Measurements from ENCODE around the gene FASTKD2.

DNA sequence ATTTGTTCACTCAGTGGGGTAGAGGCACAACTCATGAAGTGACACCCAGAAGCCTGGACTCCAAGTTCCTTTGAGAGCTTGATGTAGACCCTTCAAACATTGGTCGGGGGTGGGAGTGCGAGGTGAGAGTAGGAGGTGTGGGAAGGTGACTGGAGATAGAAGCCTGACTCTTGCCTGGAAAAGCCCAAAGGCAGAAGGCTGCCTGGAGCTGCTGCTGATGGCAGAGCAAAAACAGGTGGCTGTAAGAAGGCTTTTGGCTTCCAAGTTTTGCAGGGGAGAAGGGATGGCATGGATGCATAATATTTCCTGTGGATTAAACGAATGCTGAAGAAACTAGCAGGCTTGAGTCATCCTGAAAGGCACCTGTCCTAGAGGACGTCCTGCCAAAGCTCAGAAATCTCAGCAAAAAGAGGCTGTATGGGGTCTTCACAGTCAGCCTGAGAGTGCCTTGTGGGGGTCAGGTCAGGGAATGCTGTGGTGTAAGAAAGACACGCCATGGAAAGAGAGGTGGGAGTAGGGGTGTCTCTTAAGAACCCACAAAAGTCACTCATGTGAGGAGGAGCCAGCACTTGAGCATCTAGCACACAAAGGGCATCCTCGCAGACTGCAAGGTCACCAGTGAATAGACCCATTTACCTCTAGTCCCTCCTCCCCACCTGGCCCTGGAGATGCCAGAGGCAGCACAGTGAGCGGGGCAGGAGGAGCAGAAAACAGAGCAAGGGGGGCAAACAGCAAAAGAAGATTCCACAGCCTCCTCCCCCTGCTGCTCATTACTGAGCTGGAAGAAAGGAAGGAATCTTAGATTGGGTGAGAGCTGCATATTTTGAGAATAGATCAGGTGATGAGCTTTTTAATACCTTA lies 37.5 kb downstream of the FASTKD2 start:
- TF ChIP-seq, protein P1, sequence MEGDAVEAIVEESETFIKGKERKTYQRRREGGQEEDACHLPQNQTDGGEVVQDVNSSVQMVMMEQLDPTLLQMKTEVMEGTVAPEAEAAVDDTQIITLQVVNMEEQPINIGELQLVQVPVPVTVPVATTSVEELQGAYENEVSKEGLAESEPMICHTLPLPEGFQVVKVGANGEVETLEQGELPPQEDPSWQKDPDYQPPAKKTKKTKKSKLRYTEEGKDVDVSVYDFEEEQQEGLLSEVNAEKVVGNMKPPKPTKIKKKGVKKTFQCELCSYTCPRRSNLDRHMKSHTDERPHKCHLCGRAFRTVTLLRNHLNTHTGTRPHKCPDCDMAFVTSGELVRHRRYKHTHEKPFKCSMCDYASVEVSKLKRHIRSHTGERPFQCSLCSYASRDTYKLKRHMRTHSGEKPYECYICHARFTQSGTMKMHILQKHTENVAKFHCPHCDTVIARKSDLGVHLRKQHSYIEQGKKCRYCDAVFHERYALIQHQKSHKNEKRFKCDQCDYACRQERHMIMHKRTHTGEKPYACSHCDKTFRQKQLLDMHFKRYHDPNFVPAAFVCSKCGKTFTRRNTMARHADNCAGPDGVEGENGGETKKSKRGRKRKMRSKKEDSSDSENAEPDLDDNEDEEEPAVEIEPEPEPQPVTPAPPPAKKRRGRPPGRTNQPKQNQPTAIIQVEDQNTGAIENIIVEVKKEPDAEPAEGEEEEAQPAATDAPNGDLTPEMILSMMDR (IDR thresholded peaks at IDR 0.05) = no peak
- TF ChIP-seq POLR2A (IDR thresholded peaks at IDR 0.05) (no peak), EP300 (IDR thresholded peaks at IDR 0.05) (no peak), POLR2AphosphoS5 (IDR thresholded peaks at IDR 0.05) (no peak)
